Measurements from ENCODE around the gene NCOA6. TPM values are rescaled to one million over a fixed set of nuclear protein-coding genes. Genes with fewer than 3 reads are reported as not detected.
"Not testable (repeated sequence)": the region's sequence is repeated elsewhere in the genome, so short reads cannot be mapped to it uniquely, and the experiment has no call there.

The NCOA6 gene
- total and polyA plus RNA-seq, 7 experiments from 2014 or later: 4.6 to 31.9 (median 26.5) TPM

- H3K36me3 Mint-ChIP-seq: peaks cover 0 to 9% (median 5%) of the 10 kb centered on the region in 5 donors
- Histone ChIP-seq H3K9me3 (ENCODE audit: control insufficient read depth in 2 of 3, low read length in 3 of 3) (no peaks in the 10 kb centered on the region), H3K4me3 (ENCODE audit: low read length) (no peak overlapping the region), H3K27me3 (ENCODE audit: control insufficient read depth in 2 of 2, insufficient read depth in 2 of 2, low read length in 2 of 2) (no peaks in the 10 kb centered on the region), H3K27ac (ENCODE audit: low read depth, low read length) (no peak overlapping the region), H3K36me3 (ENCODE audit: control insufficient read depth in 2 of 3, insufficient read depth in 3 of 3, low read length in 3 of 3) (peaks cover 0 to 11% (median 0%) of the 10 kb centered on the region in 3 experiments), H3K4me1 (ENCODE audit: control insufficient read depth in 2 of 2, insufficient read depth in 2 of 2, low read length in 2 of 2) (no peaks in the 10 kb centered on the region)
- ATAC-seq (no peak), DNase-seq (no peak)
- no peak overlapping the region for H3K4me3 Mint-ChIP-seq
- H3K27ac Mint-ChIP-seq: peak overlapping the region in 1 of 9 donors; percentile 53
- ChIA-PET CTCF (no interaction called here), POLR2A (no interaction called here)
- no peaks in the 10 kb centered on the region for H3K27me3 Mint-ChIP-seq
- intact Hi-C loops (cut with micrococcal nuclease): no loop called here
- no peaks in the 10 kb centered on the region for H3K9me3 Mint-ChIP-seq
- peaks cover 0 to 26% (median 19%) of the 10 kb centered on the region in 7 donors for H3K4me1 Mint-ChIP-seq
Measured at GRCh38 chr20:34791289-34792020, 34.0 kb downstream of the NCOA6 start.

GRCh38 chr20:34781220-34781619 is 44.2 kb downstream of the NCOA6 start:
- peaks cover 0 to 15% (median under 1%) of the 10 kb centered on the region in 3 experiments for H3K36me3 ChIP-seq (ENCODE audit: control insufficient read depth in 2 of 3, insufficient read depth in 3 of 3, low read length in 3 of 3)
- ChIA-PET POLR2A (no interaction called here), CTCF (no interaction called here)
- Mint-ChIP-seq H3K4me3 (no peak overlapping the region), H3K36me3 (peaks cover 0 to 13% (median 8%) of the 10 kb centered on the region in 5 donors), H3K27me3 (no peaks in the 10 kb centered on the region), H3K4me1 (peaks cover 0 to 4% (median 0%) of the 10 kb centered on the region in 7 donors), H3K27ac (peak overlapping the region in 1 of 9 donors; percentile 18), H3K9me3 (no peaks in the 10 kb centered on the region)
- H3K9me3 ChIP-seq (ENCODE audit: control insufficient read depth in 2 of 3, low read length in 3 of 3): no peaks in the 10 kb centered on the region
- intact Hi-C loops (cut with micrococcal nuclease): no loop called here
- no peaks in the 10 kb centered on the region for H3K4me1 ChIP-seq (ENCODE audit: control insufficient read depth in 2 of 2, insufficient read depth in 2 of 2, low read length in 2 of 2)
- H3K4me3 ChIP-seq (ENCODE audit: low read length): no peak overlapping the region
- no peak overlapping the region for H3K27ac ChIP-seq (ENCODE audit: low read depth, low read length)
- DNase-seq (no peak), ATAC-seq (no peak)
- no peaks in the 10 kb centered on the region for H3K27me3 ChIP-seq (ENCODE audit: control insufficient read depth in 2 of 2, insufficient read depth in 2 of 2, low read length in 2 of 2)

DNA sequence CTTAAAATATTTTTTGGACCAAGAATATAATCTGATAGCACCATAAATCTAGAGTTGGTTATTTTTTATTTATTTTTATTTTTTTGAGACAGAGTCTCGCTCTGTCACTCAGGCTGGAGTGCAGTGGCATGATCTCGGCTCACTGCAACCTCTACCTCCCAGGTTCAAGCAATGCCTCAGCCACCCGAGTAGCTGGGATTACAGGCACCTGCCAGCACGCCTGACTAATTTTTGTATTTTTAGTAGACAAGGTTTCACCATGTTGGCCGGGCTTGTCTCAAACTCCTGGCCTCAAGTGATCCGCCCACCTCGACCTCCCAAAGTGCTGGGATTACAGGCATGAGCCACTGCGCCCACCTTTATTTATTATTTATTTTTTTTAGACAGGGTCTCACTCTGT is 45.2 kb downstream of the NCOA6 start:
- intact Hi-C loops (cut with micrococcal nuclease); POLR2A ChIA-PET: not testable (repeated sequence)

DNA sequence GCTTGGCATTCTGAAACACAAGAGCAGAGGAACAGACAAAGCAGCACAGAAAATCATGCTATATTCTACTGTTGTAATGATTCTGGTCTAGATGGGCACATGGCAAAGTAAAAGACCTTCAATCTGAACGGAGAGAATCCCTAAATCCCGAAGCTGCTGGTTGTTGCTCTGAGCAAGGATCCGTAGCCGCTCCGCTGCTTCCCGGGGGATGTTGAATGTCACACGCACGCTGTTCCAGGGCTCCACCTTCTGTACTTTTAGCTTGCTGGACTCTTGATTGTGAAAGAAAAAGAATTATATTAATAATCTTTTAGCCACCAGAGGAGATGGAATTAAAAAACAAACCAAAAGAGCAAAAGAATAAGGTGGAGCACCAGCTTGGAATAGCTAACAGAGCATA is 49.3 kb downstream of the NCOA6 start:
- H3K27ac Mint-ChIP-seq: no peak overlapping the region
- peaks cover 9 to 42% (median 10%) of the 10 kb centered on the region in 3 experiments for H3K36me3 ChIP-seq (ENCODE audit: control insufficient read depth in 2 of 3, insufficient read depth in 3 of 3, low read length in 3 of 3)
- intact Hi-C loops (cut with micrococcal nuclease): no loop called here

More for the DNA sequence above, 45.2 kb downstream of the NCOA6 start:
- H3K9me3 ChIP-seq (ENCODE audit: control insufficient read depth in 2 of 3, low read length in 3 of 3); H3K4me3 ChIP-seq (ENCODE audit: low read length); H3K27me3 Mint-ChIP-seq; DNase-seq; H3K4me1 Mint-ChIP-seq; H3K27ac ChIP-seq (ENCODE audit: low read depth, low read length); H3K27ac Mint-ChIP-seq; ATAC-seq; H3K4me1 ChIP-seq (ENCODE audit: control insufficient read depth in 2 of 2, insufficient read depth in 2 of 2, low read length in 2 of 2); H3K27me3 ChIP-seq (ENCODE audit: control insufficient read depth in 2 of 2, insufficient read depth in 2 of 2, low read length in 2 of 2); H3K9me3 Mint-ChIP-seq; H3K4me3 Mint-ChIP-seq: not testable (repeated sequence)
- peaks cover 0 to 17% (median 8%) of the 10 kb centered on the region in 5 donors for H3K36me3 Mint-ChIP-seq
- peaks cover 0 to 24% (median 4%) of the 10 kb centered on the region in 3 experiments for H3K36me3 ChIP-seq (ENCODE audit: control insufficient read depth in 2 of 3, insufficient read depth in 3 of 3, low read length in 3 of 3)
- CTCF ChIA-PET: interaction anchor here (0.7 kb wide), 1 partner anchor 116 kb away, joined by 3 read pairs; no protein-coding TSS in a partner anchor

GRCh38 chr20:34774886-34775285 is 50.6 kb downstream of the NCOA6 start:
- CTCF ChIA-PET: interaction anchor here (0.9 kb wide), 1 partner anchor 463 kb away, joined by 7 read pairs; no protein-coding TSS in a partner anchor
- Histone ChIP-seq H3K36me3 (ENCODE audit: control insufficient read depth in 2 of 3, insufficient read depth in 3 of 3, low read length in 3 of 3) (peaks cover 9 to 37% (median 10%) of the 10 kb centered on the region in 3 experiments), H3K4me1 (ENCODE audit: control insufficient read depth in 2 of 2, insufficient read depth in 2 of 2, low read length in 2 of 2) (no peaks in the 10 kb centered on the region), H3K27me3 (ENCODE audit: control insufficient read depth in 2 of 2, insufficient read depth in 2 of 2, low read length in 2 of 2) (no peaks in the 10 kb centered on the region), H3K9me3 (ENCODE audit: control insufficient read depth in 2 of 3, low read length in 3 of 3) (no peaks in the 10 kb centered on the region), H3K4me3 (ENCODE audit: low read length) (no peak overlapping the region), H3K27ac (ENCODE audit: low read depth, low read length) (no peak overlapping the region)
- Mint-ChIP-seq H3K9me3 (no peaks in the 10 kb centered on the region), H3K27ac (peak overlapping the region in 2 of 9 donors; percentile 35 to 51), H3K4me3 (no peak overlapping the region), H3K36me3 (peaks cover 5 to 30% (median 13%) of the 10 kb centered on the region in 5 donors), H3K4me1 (peaks cover 0 to 3% (median 0%) of the 10 kb centered on the region in 7 donors), H3K27me3 (no peaks in the 10 kb centered on the region)
- ATAC-seq (no peak), DNase-seq (no peak)
- POLR2A ChIA-PET: no interaction called here
- intact Hi-C loops (cut with micrococcal nuclease): no loop called here

More for the DNA sequence above, 49.3 kb downstream of the NCOA6 start:
- no peak overlapping the region for H3K27ac ChIP-seq (ENCODE audit: low read depth, low read length)
- no peaks in the 10 kb centered on the region for H3K27me3 Mint-ChIP-seq
- ChIA-PET CTCF (interaction anchor here (0.6 kb wide), 2 partner anchors 27 to 185 kb away, joined by 3 to 4 read pairs; no protein-coding TSS in a partner anchor), POLR2A (no interaction called here)
- DNase-seq: no peak
- no peaks in the 10 kb centered on the region for H3K9me3 Mint-ChIP-seq
- no peaks in the 10 kb centered on the region for H3K4me1 ChIP-seq (ENCODE audit: control insufficient read depth in 2 of 2, insufficient read depth in 2 of 2, low read length in 2 of 2)
- no peak for ATAC-seq
- H3K36me3 Mint-ChIP-seq: peaks cover 5 to 32% (median 13%) of the 10 kb centered on the region in 5 donors
- H3K4me1 Mint-ChIP-seq: peaks cover 0 to 4% (median 0%) of the 10 kb centered on the region in 7 donors
- no peaks in the 10 kb centered on the region for H3K9me3 ChIP-seq (ENCODE audit: control insufficient read depth in 2 of 3, low read length in 3 of 3)
- no peaks in the 10 kb centered on the region for H3K27me3 ChIP-seq (ENCODE audit: control insufficient read depth in 2 of 2, insufficient read depth in 2 of 2, low read length in 2 of 2)
- no peak overlapping the region for H3K4me3 Mint-ChIP-seq
- H3K4me3 ChIP-seq (ENCODE audit: low read length): no peak overlapping the region

DNA sequence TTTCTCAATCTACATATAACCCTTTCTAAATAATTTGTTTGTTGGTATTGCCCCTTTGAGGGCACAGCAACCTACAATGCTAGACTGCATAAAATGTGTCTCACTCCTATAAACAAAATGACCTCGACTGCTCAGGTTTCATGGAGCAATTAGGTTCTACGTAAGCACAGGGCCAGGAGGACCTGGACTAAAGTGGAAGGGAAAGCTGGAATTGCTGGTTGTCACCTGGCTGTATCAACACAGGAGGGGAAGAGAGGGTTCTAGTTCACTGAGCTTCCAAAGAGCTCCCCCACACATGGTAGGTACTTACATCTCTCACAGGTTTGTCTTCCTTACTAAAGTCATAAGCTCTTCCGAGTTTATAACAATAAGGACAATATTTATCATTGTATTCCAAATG is 51.0 kb downstream of the NCOA6 start:
- no peaks in the 10 kb centered on the region for H3K9me3 Mint-ChIP-seq
- Histone ChIP-seq H3K27me3 (ENCODE audit: control insufficient read depth in 2 of 2, insufficient read depth in 2 of 2, low read length in 2 of 2) (no peaks in the 10 kb centered on the region), H3K9me3 (ENCODE audit: control insufficient read depth in 2 of 3, low read length in 3 of 3) (no peaks in the 10 kb centered on the region), H3K4me3 (ENCODE audit: low read length) (no peak overlapping the region), H3K27ac (ENCODE audit: low read depth, low read length) (no peak overlapping the region), H3K36me3 (ENCODE audit: control insufficient read depth in 2 of 3, insufficient read depth in 3 of 3, low read length in 3 of 3) (peaks cover 9 to 33% (median 10%) of the 10 kb centered on the region in 3 experiments), H3K4me1 (ENCODE audit: control insufficient read depth in 2 of 2, insufficient read depth in 2 of 2, low read length in 2 of 2) (no peaks in the 10 kb centered on the region)
- H3K4me3 Mint-ChIP-seq: no peak overlapping the region
- DNase-seq: no peak
- POLR2A ChIA-PET: no interaction called here
- peak overlapping the region in 1 of 9 donors; percentile 51 for H3K27ac Mint-ChIP-seq
- no peaks in the 10 kb centered on the region for H3K27me3 Mint-ChIP-seq
- no peaks in the 10 kb centered on the region for H3K4me1 Mint-ChIP-seq
- CTCF ChIA-PET: interaction anchor here (0.9 kb wide), 1 partner anchor 462 kb away, joined by 7 read pairs; no protein-coding TSS in a partner anchor
- intact Hi-C loops (cut with micrococcal nuclease): no loop called here
- H3K36me3 Mint-ChIP-seq: peaks cover 5 to 30% (median 13%) of the 10 kb centered on the region in 5 donors
- no peak for ATAC-seq

All from naive thymus-derived CD4-positive, alpha-beta T cell (primary cell).